CD4-positive, alpha-beta T cell (primary cell): ENCODE data around the gene RBM28. TPM values are rescaled to one million over a fixed set of nuclear protein-coding genes. Genes with fewer than 3 reads are reported as not detected.

Experiments used
- ATAC-seq: fragments of 200-7000 bp; cut with Tn5 transposase; one replicate; pipeline ENCODE4 v1.10.0; 2022; ENCODE audit warnings: mild to moderate bottlenecking; ENCODE audit not compliant: poor library complexity
- CTCF ChIA-PET: fragments of 350-600 bp; sonication (Branson Sonifier 250); formaldehyde crosslinking; loops from one replicate; lab custom pipeline; 2021; ENCODE audit warnings: antibody characterized with exemption, inconsistent platforms; lab: Charles Lee
- POLR2A ChIA-PET: fragments of 350-600 bp; sonication (Branson Sonifier 250); formaldehyde crosslinking; loops from one replicate; lab custom pipeline; 2021; ENCODE audit warnings: antibody characterized with exemption, inconsistent platforms; lab: Charles Lee
- DNase-seq, 14 experiments: peaks; one replicate each; pipeline ENCODE4 v3.0.0-alpha.2; 2013 to 2020; ENCODE audit warnings: mixed read lengths in 2 of 14
- H3K27ac ChIP-seq, 2 donors: one replicate each; pipeline versions ENCODE4 v1.5.1 to v1.7.0; 2013; ENCODE audit warnings: low read length in 2 of 2, low read depth in 1 of 2, mild to moderate bottlenecking in 1 of 2
- H3K27me3 ChIP-seq, 2 experiments: 1 replicate in 1 of 2; 2 replicates in 1 of 2; pipeline versions ENCODE4 v1.6.1 to v1.7.0; 2013; ENCODE audit warnings: low read length in 2 of 2, control low read depth in 1 of 2, mild to moderate bottlenecking in 1 of 2, moderate library complexity in 1 of 2; ENCODE audit not compliant: insufficient read depth in 2 of 2, control insufficient read depth in 1 of 2
- H3K36me3 ChIP-seq: one replicate; pipeline ENCODE4 v1.6.1; 2013; ENCODE audit warnings: low read length, control low read depth; ENCODE audit not compliant: insufficient read depth
- H3K4me1 ChIP-seq: one replicate; pipeline ENCODE4 v1.6.1; 2013; ENCODE audit warnings: low read length, control low read depth; ENCODE audit not compliant: insufficient read depth
- H3K4me3 ChIP-seq: one replicate; pipeline ENCODE4 v1.5.1; 2013; ENCODE audit warnings: mild to moderate bottlenecking, low read length, moderate library complexity
- H3K9me3 ChIP-seq, 2 experiments: 1 replicate in 1 of 2; 2 replicates in 1 of 2; pipeline versions ENCODE4 v1.6.1 to v1.7.0; 2013; ENCODE audit warnings: low read length in 2 of 2, mild to moderate bottlenecking in 2 of 2, control low read depth in 1 of 2, moderate library complexity in 1 of 2; ENCODE audit not compliant: control insufficient read depth in 1 of 2, insufficient read depth in 1 of 2
- H3K27ac Mint-ChIP-seq: one replicate; pipeline ENCODE4 v1.8.0; 2020; ENCODE audit warnings: mixed read lengths
- H3K27me3 Mint-ChIP-seq: one replicate; pipeline ENCODE4 v1.8.0; 2021; ENCODE audit warnings: mixed read lengths
- H3K36me3 Mint-ChIP-seq: one replicate; pipeline ENCODE4 v1.8.0; 2021; ENCODE audit warnings: low read depth, mixed read lengths
- H3K4me1 Mint-ChIP-seq: one replicate; pipeline ENCODE4 v1.8.0; 2021; ENCODE audit warnings: low read depth, mixed read lengths
- H3K4me3 Mint-ChIP-seq: one replicate; pipeline ENCODE4 v1.8.0; 2020; ENCODE audit warnings: mild to moderate bottlenecking, mixed read lengths
- H3K9me3 Mint-ChIP-seq: one replicate; pipeline ENCODE4 v1.8.0; 2020; ENCODE audit warnings: mixed read lengths
- intact Hi-C, 2 experiments: fragments of 100-400 bp; cut with DNase I in 1 of 2; cut with micrococcal nuclease in 1 of 2; formaldehyde crosslinking; loops; one replicate each; pipeline versions ENCODE4 v1.15.1 to v1.9.0; 2023 to 2025; cut with DNase I, micrococcal nuclease
- total RNA-seq, 174 experiments: library from RNA in 2 of 174; stranded (reverse) in 2 of 174; gene quantifications; one replicate each; pipeline ENCODE4 v1.2.3 and lab custom pipeline; 2021 to 2026
- TF ChIP-seq, protein P1 (sequence below): fragments of 200-600 bp; IDR thresholded peaks from one replicate; pipeline ENCODE4 v1.8.0; 2022; ENCODE audit warnings: antibody characterized with exemption, mild to moderate bottlenecking

The RBM28 gene
- total RNA-seq, 2 experiments from 2014 or later: 10.1 to 10.5 TPM

DNA sequence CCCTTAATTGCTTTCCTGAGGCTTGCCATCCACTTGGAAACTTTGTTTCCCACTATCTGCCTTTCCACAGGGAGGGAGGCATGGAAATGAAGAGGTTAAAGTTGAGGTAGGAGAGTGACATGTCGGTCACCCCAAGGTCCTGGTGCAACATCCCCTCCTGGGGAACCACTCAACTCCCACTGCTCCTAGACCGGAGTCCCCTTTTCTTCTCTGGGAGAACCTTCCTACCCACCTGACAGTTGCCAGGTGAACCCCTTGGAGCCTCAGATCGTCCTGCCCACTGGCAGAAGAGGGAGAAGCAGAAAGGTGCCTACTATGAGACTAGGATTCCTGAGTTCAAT lies 44.4 kb upstream of the RBM28 start:
- POLR2A ChIA-PET: interaction anchor here (0.6 to 1.6 kb wide), 3 partner anchors 37 to 43 kb away, joined by 3 to 14 read pairs (median 4); no protein-coding TSS in a partner anchor
- DNase-seq (no peak), ATAC-seq (no peak)
- no peak overlapping the region for H3K27ac Mint-ChIP-seq
- no peaks in the 10 kb centered on the region for H3K9me3 Mint-ChIP-seq
- no peaks in the 10 kb centered on the region for H3K9me3 ChIP-seq
- CTCF ChIA-PET: interaction anchor here (0.6 to 4.1 kb wide), 18 partner anchors 10 to 73 kb away, joined by 3 to 35 read pairs (median 4); partner anchors contain the start of genes HILPDA, IMPDH1 and RBM28
- no peaks in the 10 kb centered on the region for H3K36me3 Mint-ChIP-seq
- no peak overlapping the region for H3K27ac ChIP-seq
- H3K4me1 Mint-ChIP-seq: no peaks in the 10 kb centered on the region
- H3K36me3 ChIP-seq: peaks cover 4% of the 10 kb centered on the region
- intact Hi-C loops: loop anchor here in 1 of 2 experiments (5.0 kb wide), 1 partner anchor 681 kb away; no protein-coding TSS in a partner anchor
- TF ChIP-seq, protein P1, sequence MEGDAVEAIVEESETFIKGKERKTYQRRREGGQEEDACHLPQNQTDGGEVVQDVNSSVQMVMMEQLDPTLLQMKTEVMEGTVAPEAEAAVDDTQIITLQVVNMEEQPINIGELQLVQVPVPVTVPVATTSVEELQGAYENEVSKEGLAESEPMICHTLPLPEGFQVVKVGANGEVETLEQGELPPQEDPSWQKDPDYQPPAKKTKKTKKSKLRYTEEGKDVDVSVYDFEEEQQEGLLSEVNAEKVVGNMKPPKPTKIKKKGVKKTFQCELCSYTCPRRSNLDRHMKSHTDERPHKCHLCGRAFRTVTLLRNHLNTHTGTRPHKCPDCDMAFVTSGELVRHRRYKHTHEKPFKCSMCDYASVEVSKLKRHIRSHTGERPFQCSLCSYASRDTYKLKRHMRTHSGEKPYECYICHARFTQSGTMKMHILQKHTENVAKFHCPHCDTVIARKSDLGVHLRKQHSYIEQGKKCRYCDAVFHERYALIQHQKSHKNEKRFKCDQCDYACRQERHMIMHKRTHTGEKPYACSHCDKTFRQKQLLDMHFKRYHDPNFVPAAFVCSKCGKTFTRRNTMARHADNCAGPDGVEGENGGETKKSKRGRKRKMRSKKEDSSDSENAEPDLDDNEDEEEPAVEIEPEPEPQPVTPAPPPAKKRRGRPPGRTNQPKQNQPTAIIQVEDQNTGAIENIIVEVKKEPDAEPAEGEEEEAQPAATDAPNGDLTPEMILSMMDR: no peak
- peaks cover 5% of the 10 kb centered on the region for H3K4me1 ChIP-seq
- no peak overlapping the region for H3K4me3 ChIP-seq
- H3K27me3 Mint-ChIP-seq: no peaks in the 10 kb centered on the region
- H3K27me3 ChIP-seq: peaks cover 0 to 5% of the 10 kb centered on the region in 2 experiments
- no peak overlapping the region for H3K4me3 Mint-ChIP-seq

DNA sequence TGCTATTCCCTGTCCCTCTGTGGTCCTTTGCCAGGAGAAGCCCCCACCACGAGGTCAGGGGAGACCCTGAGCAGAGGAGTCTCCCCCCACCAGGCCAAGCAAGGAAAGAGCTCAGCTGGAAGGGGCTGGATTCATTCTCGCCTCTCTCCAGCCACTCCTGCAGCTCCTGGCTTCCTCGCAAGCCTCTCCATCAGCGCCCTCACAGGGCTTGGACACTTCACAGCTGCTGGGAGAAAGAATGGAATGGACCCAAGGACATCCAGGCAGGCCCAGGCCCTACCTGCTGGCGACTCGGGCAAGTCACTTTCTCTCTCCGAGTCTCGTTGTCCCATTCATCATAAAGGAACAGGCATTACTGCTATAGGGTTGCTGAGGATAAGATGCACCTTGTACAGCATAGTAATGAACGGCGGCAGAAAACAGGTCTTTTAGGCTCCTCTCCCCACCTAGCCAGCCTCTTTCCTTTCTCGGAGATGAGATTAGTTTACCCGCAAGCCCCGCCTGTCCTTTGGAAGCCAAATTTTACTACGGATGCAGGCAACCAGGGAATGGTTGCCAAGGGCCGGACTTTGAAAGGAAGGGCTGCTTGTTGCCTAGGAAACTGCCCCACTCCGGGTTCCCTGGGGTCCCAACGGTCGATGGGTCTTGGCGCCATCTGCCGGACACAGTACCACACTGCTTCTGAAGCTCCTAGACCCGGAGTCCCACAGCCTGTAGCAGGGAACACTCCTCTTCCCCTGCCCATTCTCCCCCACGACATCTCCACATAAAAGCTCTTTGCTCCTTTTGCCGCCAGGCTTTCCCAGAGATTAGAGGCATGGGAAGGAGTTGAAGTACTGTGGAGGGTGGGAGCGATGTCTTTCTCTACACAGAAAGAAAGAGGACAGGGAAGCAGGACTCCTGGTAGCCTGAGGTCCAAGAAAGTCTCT lies 43.8 kb upstream of the RBM28 start:
- intact Hi-C loops: loop anchor here (1.0 to 5.0 kb wide), 2 partner anchors 40 to 680 kb away; no protein-coding TSS in a partner anchor
- H3K27ac ChIP-seq: no peak overlapping the region
- CTCF ChIA-PET: interaction anchor here (0.6 to 4.1 kb wide), 18 partner anchors 10 to 74 kb away, joined by 3 to 35 read pairs (median 4); partner anchors contain the start of genes HILPDA, IMPDH1 and RBM28

More for the DNA sequence above, 43.8 kb upstream of the RBM28 start:
- DNase-seq: peak; percentile 42 to 80 (median 58)
- no peaks in the 10 kb centered on the region for H3K27me3 Mint-ChIP-seq
- POLR2A ChIA-PET: interaction anchor here (0.6 to 1.6 kb wide), 4 partner anchors 11 to 42 kb away, joined by 3 to 14 read pairs (median 4); no protein-coding TSS in a partner anchor
- no peak overlapping the region for H3K4me3 Mint-ChIP-seq
- peak; percentile 93 for ATAC-seq
- Histone ChIP-seq H3K4me3 (no peak overlapping the region), H3K4me1 (peaks cover 5% of the 10 kb centered on the region), H3K27me3 (peaks cover 0 to 5% of the 10 kb centered on the region in 2 experiments), H3K36me3 (peaks cover 4% of the 10 kb centered on the region), H3K9me3 (no peaks in the 10 kb centered on the region)
- no peaks in the 10 kb centered on the region for H3K36me3 Mint-ChIP-seq
- H3K27ac Mint-ChIP-seq: no peak overlapping the region
- TF ChIP-seq, protein P1: peak; percentile 82
- H3K4me1 Mint-ChIP-seq: no peaks in the 10 kb centered on the region
- no peaks in the 10 kb centered on the region for H3K9me3 Mint-ChIP-seq
